ENCODE measurements around the gene CRYBG1. TPM values are rescaled to one million over a fixed set of nuclear protein-coding genes. Genes with fewer than 3 reads are reported as not detected.

Gene CRYBG1
- total and polyA plus RNA-seq, 2 donors (not counting 3 experiments of a cell fraction or from before 2014, with no cell fraction given): 4.1 to 30.1 TPM

GRCh38 chr6:106508277-106508676 lies 147.8 kb downstream of the CRYBG1 start:
- no peaks in the 10 kb centered on the region for H3K36me3 ChIP-seq (ENCODE audit: control insufficient read depth in 2 of 2, extremely low read depth in 1 of 2, insufficient read depth in 2 of 2, low read length in 2 of 2)
- H4K20me1 ChIP-seq (replicated peaks; ENCODE audit: control insufficient read depth, extremely low read depth, insufficient read depth, low read length): no peaks in the 10 kb centered on the region
- TF ChIP-seq FOS (IDR thresholded peaks at IDR 0.05; ENCODE audit: borderline replicate concordance, insufficient read depth, low read length): no peak
- no peak for TF ChIP-seq CTCF (IDR thresholded peaks at IDR 0.05; ENCODE audit: extremely low read depth in 1 of 2, insufficient read depth in 1 of 2, low read depth in 1 of 2, low read length in 2 of 2)
- TF ChIP-seq JUN (IDR thresholded peaks at IDR 0.05; ENCODE audit: borderline replicate concordance, insufficient read depth, insufficient read length, low read depth): no peak
- H3K9me3 ChIP-seq (replicated peaks; ENCODE audit: control insufficient read depth, insufficient read depth, low read length): no peaks in the 10 kb centered on the region
- no peak overlapping the region for H3K9ac ChIP-seq (replicated peaks; ENCODE audit: extremely low read depth, insufficient read depth, low read length)
- H3K4me2 ChIP-seq (ENCODE audit: insufficient read depth, low read length): no peak overlapping the region
- H3K27ac ChIP-seq (ENCODE audit: insufficient read depth, low read depth, low read length): no peak overlapping the region
- no peak overlapping the region for H2AFZ ChIP-seq (ENCODE audit: low read depth, low read length)
- no peak overlapping the region for H3K4me3 ChIP-seq (replicated peaks in 1 of 3; ENCODE audit: insufficient read depth in 1 of 3, low read depth in 1 of 3, low read length in 3 of 3)
- ChIA-PET POLR2A (no interaction called here), CTCF (interaction anchor here (1.2 to 6.9 kb wide), 4 partner anchors 29 to 489 kb away, joined by 3 to 62 read pairs (median 4); no protein-coding TSS in a partner anchor)
- H3K79me2 ChIP-seq (ENCODE audit: control insufficient read depth, insufficient read depth, low read length): no peaks in the 10 kb centered on the region
- no peak for FAIRE-seq
- BruUV-seq (replicated peaks): no TSS peak
- intact Hi-C loops (cut with micrococcal nuclease) (no loop called here), dilution Hi-C loops (cut with MboI; ENCODE audit: extremely low pct_ligation_motif_present, low sequenced_read_pairs) (no loop called here)
- peaks cover 31 to 42% of the 10 kb centered on the region in 2 experiments for H3K27me3 ChIP-seq (ENCODE audit: control insufficient read depth in 2 of 2, insufficient read depth in 2 of 2, low read length in 2 of 2)
- no peak for DNase-seq (ENCODE audit: low read depth, low spot score)
- peaks cover 26% of the 10 kb centered on the region for H3K4me1 ChIP-seq (ENCODE audit: control insufficient read depth, extremely low read depth, insufficient read depth, low read length)
- H3K9me1 ChIP-seq (replicated peaks; ENCODE audit: control insufficient read depth, extremely low read depth, insufficient read depth, low read length): no peaks in the 10 kb centered on the region

DNA sequence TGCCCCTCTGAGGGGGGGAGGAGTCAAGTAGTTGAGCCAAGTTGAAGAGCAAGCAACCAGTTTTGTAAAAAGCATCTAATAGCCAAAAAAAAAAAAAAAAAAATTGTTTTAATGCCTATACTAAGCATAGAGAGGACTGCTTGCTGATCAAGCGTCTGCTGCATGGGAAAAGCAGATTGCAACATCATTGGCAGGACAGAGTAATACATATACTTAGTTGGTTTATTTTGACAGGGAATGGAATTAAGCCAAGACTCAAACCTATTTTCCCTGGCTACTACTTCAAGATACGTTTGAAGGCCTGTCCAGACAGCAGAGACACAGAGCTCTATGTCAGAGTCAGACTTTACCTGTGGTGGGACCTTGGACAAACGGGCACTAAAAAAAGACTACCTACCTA lies 148.3 kb downstream of the CRYBG1 start:
- POLR2A ChIA-PET: no interaction called here
- no TSS peak for BruUV-seq (replicated peaks)
- TF ChIP-seq, protein P1, sequence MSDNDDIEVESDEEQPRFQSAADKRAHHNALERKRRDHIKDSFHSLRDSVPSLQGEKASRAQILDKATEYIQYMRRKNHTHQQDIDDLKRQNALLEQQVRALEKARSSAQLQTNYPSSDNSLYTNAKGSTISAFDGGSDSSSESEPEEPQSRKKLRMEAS (IDR thresholded peaks at IDR 0.05; ENCODE audit: insufficient read depth, insufficient read length): no peak
- TF ChIP-seq CTCF (IDR thresholded peaks at IDR 0.05; ENCODE audit: extremely low read depth in 1 of 2, insufficient read depth in 1 of 2, low read depth in 1 of 2, low read length in 2 of 2) (no peak), GATA2 (IDR thresholded peaks at IDR 0.05; ENCODE audit: insufficient read depth, insufficient read length, low read depth, low read length) (no peak), POLR2AphosphoS5 (IDR thresholded peaks at IDR 0.05; ENCODE audit: insufficient read depth, low read depth, low read length) (no peak), POLR2A (IDR thresholded peaks at IDR 0.05; ENCODE audit: low read depth, low read length) (no peak), MYC (IDR thresholded peaks at IDR 0.05; ENCODE audit: low read depth, low read length) (no peak), FOS (IDR thresholded peaks at IDR 0.05; ENCODE audit: borderline replicate concordance, insufficient read depth, low read length) (no peak), EZH2 (IDR thresholded peaks at IDR 0.05; ENCODE audit: borderline replicate concordance, low read depth, low read length, severe bottlenecking) (no peak), JUN (IDR thresholded peaks at IDR 0.05; ENCODE audit: borderline replicate concordance, insufficient read depth, insufficient read length, low read depth) (no peak)
- H2AFZ ChIP-seq (ENCODE audit: low read depth, low read length): no peak overlapping the region
- no peaks in the 10 kb centered on the region for H3K9me1 ChIP-seq (replicated peaks; ENCODE audit: control insufficient read depth, extremely low read depth, insufficient read depth, low read length)
- FAIRE-seq (no peak), DNase-seq (ENCODE audit: low read depth, low spot score) (no peak)
- CTCF ChIA-PET: interaction anchor here (1.0 to 6.9 kb wide), 8 partner anchors 25 to 489 kb away, joined by 3 to 62 read pairs (median 4); no protein-coding TSS in a partner anchor
- intact Hi-C loops (cut with micrococcal nuclease) (no loop called here), dilution Hi-C loops (cut with MboI; ENCODE audit: extremely low pct_ligation_motif_present, low sequenced_read_pairs) (no loop called here)
- no peak overlapping the region for H3K4me3 ChIP-seq (replicated peaks in 1 of 3; ENCODE audit: insufficient read depth in 1 of 3, low read depth in 1 of 3, low read length in 3 of 3)
- peaks cover 30% of the 10 kb centered on the region for H3K4me1 ChIP-seq (ENCODE audit: control insufficient read depth, extremely low read depth, insufficient read depth, low read length)
- no peak overlapping the region for H3K27ac ChIP-seq (ENCODE audit: insufficient read depth, low read depth, low read length)
- no peak overlapping the region for H3K4me2 ChIP-seq (ENCODE audit: insufficient read depth, low read length)
- H3K27me3 ChIP-seq (ENCODE audit: control insufficient read depth in 2 of 2, insufficient read depth in 2 of 2, low read length in 2 of 2): peaks cover 31 to 42% of the 10 kb centered on the region in 2 experiments
- H3K9me3 ChIP-seq (replicated peaks; ENCODE audit: control insufficient read depth, insufficient read depth, low read length): no peaks in the 10 kb centered on the region
- no peak overlapping the region for H3K9ac ChIP-seq (replicated peaks; ENCODE audit: extremely low read depth, insufficient read depth, low read length)
- H4K20me1 ChIP-seq (replicated peaks; ENCODE audit: control insufficient read depth, extremely low read depth, insufficient read depth, low read length): no peaks in the 10 kb centered on the region
- no peaks in the 10 kb centered on the region for H3K36me3 ChIP-seq (ENCODE audit: control insufficient read depth in 2 of 2, extremely low read depth in 1 of 2, insufficient read depth in 2 of 2, low read length in 2 of 2)
- no peaks in the 10 kb centered on the region for H3K79me2 ChIP-seq (ENCODE audit: control insufficient read depth, insufficient read depth, low read length)
